PC-3 (cell line): Measurements from ENCODE around the gene ZXDA. TPM values are rescaled to one million over a fixed set of nuclear protein-coding genes. Genes with fewer than 3 reads are reported as not detected.
"Not testable (repeated sequence)": the region's sequence is repeated elsewhere in the genome, so short reads cannot be mapped to it uniquely, and the experiment has no call there.

Source experiments
- ATAC-seq: fragments of 200-7000 bp; cut with Tn5 transposase; 2 replicates; pipeline ENCODE4 v1.9.1; 2020; ENCODE audit warnings: mild to moderate bottlenecking, moderate library complexity
- Bru-seq: library from RNA; stranded (reverse); fragments of 400-500 nt; gene quantifications from one replicate; lab custom pipeline; 2021; lab: Mats Ljungman, UMichigan
- BruChase-seq, 2 experiments: library from RNA; stranded (reverse); fragments of 400-500 nt; gene quantifications; one replicate each; lab custom pipeline; 2021; lab: Mats Ljungman, UMichigan
- BruUV-seq: library from RNA; stranded (reverse); fragments of 400-500 nt; replicated peaks from 2 replicates; lab custom pipeline; 2021; lab: Mats Ljungman, UMichigan
- CTCF ChIA-PET: fragments of 300-600 bp; sonication (Branson Sonifier 250); formaldehyde crosslinking; loops from one replicate; lab custom pipeline; 2022; ENCODE audit warnings: antibody characterized with exemption; lab: Charles Lee
- POLR2A ChIA-PET: fragments of 300-600 bp; sonication (Branson Sonifier 250); formaldehyde crosslinking; loops from one replicate; lab custom pipeline; 2022; ENCODE audit warnings: antibody characterized with exemption; ENCODE audit not compliant: unreplicated experiment; lab: Charles Lee
- DNase-seq: peaks from one replicate; pipeline ENCODE4 v3.0.0-alpha.2; 2015
- H2AFZ ChIP-seq: fragments of 300-600 bp; sonication (generic); 2 replicates; pipeline ENCODE4 v1.6.0; 2016; ENCODE audit warnings: antibody characterized with exemption, low read length
- H3F3A ChIP-seq: fragments of 300-600 bp; sonication (generic); one replicate; pipeline ENCODE4 v1.6.0; 2017; ENCODE audit warnings: antibody characterized with exemption, low read length, control low read depth, mild to moderate bottlenecking; ENCODE audit not compliant: unreplicated experiment
- H3K27ac ChIP-seq: fragments of 300-600 bp; sonication (generic); 2 replicates; pipeline ENCODE4 v1.5.1; 2016; ENCODE audit warnings: mild to moderate bottlenecking, low read length
- H3K27me3 ChIP-seq: fragments of 300-600 bp; sonication (generic); 2 replicates; pipeline ENCODE4 v1.6.1; 2016; ENCODE audit warnings: low read length, mixed read lengths
- H3K36me3 ChIP-seq: fragments of 300-600 bp; sonication (generic); 2 replicates; pipeline ENCODE4 v1.6.1; 2016; ENCODE audit warnings: low read depth, mixed run types, low read length, mixed read lengths
- H3K4me1 ChIP-seq: fragments of 300-600 bp; sonication (generic); 2 replicates; pipeline ENCODE4 v1.5.1; 2016; ENCODE audit warnings: low read length; ENCODE audit not compliant: insufficient read depth
- H3K4me2 ChIP-seq: fragments of 300-600 bp; sonication (generic); 2 replicates; pipeline ENCODE4 v1.6.0; 2016; ENCODE audit warnings: low read length
- H3K4me3 ChIP-seq: fragments of 300-600 bp; sonication (generic); 2 replicates; pipeline ENCODE4 v1.5.1; 2016; ENCODE audit warnings: mild to moderate bottlenecking, low read length, mixed read lengths
- H3K79me2 ChIP-seq: fragments of 300-600 bp; sonication (generic); 2 replicates; pipeline ENCODE4 v1.6.1; 2017; ENCODE audit warnings: low read length, mixed read lengths
- H3K9ac ChIP-seq: fragments of 300-600 bp; sonication (generic); 2 replicates; pipeline ENCODE4 v1.6.0; 2016; ENCODE audit warnings: mild to moderate bottlenecking, low read length
- H3K9me2 ChIP-seq: fragments of 300-600 bp; sonication (generic); replicated peaks from 2 replicates; pipeline ENCODE4 v1.6.1; 2016; ENCODE audit warnings: mixed run types, low read length, mixed read lengths
- H3K9me3 ChIP-seq: fragments of 300-600 bp; sonication (generic); 2 replicates; pipeline ENCODE4 v1.6.1; 2016; ENCODE audit warnings: low read length, mixed read lengths
- H4K20me1 ChIP-seq: fragments of 300-600 bp; sonication (generic); 2 replicates; pipeline ENCODE4 v1.6.1; 2016; ENCODE audit warnings: low read length, mixed read lengths
- EZH2 ChIP-seq: fragments of 300-600 bp; sonication (generic); IDR thresholded peaks from one replicate; pipeline ENCODE4 v1.6.1; 2017; ENCODE audit warnings: antibody characterized with exemption, mild to moderate bottlenecking, low read length; ENCODE audit not compliant: unreplicated experiment
- EZH2phosphoT487 ChIP-seq: fragments of 300-600 bp; sonication (generic); IDR thresholded peaks from 2 replicates; pipeline ENCODE4 v1.6.1; 2018; ENCODE audit warnings: mild to moderate bottlenecking, antibody characterized with exemption, low read length, borderline replicate concordance
- intact Hi-C: fragments of 100-400 bp; cut with micrococcal nuclease; formaldehyde crosslinking; loops from 2 replicates; pipeline ENCODE4 v1.9.0; 2023
- long read RNA-seq: library from polyadenylated mRNA; unstranded; transcript quantifications from one replicate; pipeline ENCODE4 v2.0.0, GENCODE V29; 2021; ENCODE audit not compliant: unreplicated experiment
- total RNA-seq: library from RNA; depleted of rRNA; stranded (reverse); fragments of >200 nt; gene quantifications from 2 replicates; pipeline ENCODE4 v1.2.3, GENCODE V29; 2014; rRNA removed
- TF ChIP-seq, protein P1 (sequence below): fragments of 300-600 bp; sonication (generic); conservative IDR thresholded peaks from 2 replicates; pipeline ENCODE4 v1.5.1; 2017; ENCODE audit warnings: antibody characterized with exemption, low read depth, mild to moderate bottlenecking, low read length

ZXDA gene, protein sequence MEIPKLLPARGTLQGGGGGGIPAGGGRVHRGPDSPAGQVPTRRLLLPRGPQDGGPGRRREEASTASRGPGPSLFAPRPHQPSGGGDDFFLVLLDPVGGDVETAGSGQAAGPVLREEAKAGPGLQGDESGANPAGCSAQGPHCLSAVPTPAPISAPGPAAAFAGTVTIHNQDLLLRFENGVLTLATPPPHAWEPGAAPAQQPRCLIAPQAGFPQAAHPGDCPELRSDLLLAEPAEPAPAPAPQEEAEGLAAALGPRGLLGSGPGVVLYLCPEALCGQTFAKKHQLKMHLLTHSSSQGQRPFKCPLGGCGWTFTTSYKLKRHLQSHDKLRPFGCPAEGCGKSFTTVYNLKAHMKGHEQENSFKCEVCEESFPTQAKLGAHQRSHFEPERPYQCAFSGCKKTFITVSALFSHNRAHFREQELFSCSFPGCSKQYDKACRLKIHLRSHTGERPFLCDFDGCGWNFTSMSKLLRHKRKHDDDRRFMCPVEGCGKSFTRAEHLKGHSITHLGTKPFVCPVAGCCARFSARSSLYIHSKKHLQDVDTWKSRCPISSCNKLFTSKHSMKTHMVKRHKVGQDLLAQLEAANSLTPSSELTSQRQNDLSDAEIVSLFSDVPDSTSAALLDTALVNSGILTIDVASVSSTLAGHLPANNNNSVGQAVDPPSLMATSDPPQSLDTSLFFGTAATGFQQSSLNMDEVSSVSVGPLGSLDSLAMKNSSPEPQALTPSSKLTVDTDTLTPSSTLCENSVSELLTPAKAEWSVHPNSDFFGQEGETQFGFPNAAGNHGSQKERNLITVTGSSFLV
- 2.9 and 3.2 TPM in 2 replicates for total RNA-seq
- Bru-seq, nascent RNA: percentile 69 among the genes with signal in this experiment
- percentile 65 among the genes with signal in this experiment for BruChase-seq, experiment 1, labeled RNA remaining after a 6-hour chase
- percentile 84 among the genes with signal in this experiment for BruChase-seq, experiment 2, labeled RNA remaining after a 2-hour chase
- long read RNA-seq, full-length matches to known transcripts: 18 of 18 reads
- long read RNA-seq, partial matches to known transcripts: 0 of 18 reads
- long read RNA-seq, other reads (novel, unspliced or antisense): 0 of 18 reads

DNA sequence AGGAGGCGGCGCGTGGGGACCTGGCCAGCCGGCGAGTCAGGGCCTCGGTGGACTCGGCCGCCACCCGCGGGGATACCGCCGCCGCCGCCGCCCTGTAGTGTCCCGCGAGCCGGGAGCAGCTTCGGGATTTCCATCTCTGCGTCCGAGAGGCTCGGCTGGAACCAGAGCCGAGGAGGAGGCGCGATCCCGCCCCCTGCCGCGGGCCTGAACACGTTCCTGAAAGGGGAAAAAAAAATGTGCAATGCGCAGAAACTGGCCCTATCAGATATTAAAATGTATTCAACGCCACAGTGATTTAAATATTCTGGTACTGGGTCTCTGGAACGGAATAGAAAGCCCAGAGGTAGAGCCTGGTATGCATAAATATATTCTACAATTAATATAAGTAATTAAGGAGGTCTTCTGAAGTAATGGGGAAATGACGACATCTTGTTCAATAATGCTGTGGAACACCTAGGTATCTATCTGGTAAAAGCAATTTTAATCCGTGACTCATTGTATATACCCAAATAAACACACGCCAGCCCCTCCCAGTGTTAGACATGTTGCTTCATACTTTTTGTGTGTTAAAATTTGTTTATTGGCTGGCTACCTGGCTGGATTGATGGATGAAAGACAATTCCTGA is at the start of gene ZXDA:
ZXDA (minus strand) TSS at position 172 of the 626 bp plus-strand sequence; CDS start at position 134, 38 bp downstream.
- H3K9me2 ChIP-seq, H4K20me1 ChIP-seq, H3K36me3 ChIP-seq, CTCF ChIA-PET, H3F3A ChIP-seq, BruUV-seq, H3K27me3 ChIP-seq, H3K79me2 ChIP-seq, H3K9me3 ChIP-seq, H3K4me1 ChIP-seq, POLR2A ChIA-PET, intact Hi-C loops: not testable (repeated sequence)
- H3K4me2 ChIP-seq: peak within 1 kb of the TSS; percentile 79
- H3K4me3 ChIP-seq: peak within 1 kb of the TSS; percentile 67
- DNase-seq (peak; percentile 53), ATAC-seq (peak; percentile 62)
- peak within 1 kb of the TSS; percentile 71 for H3K9ac ChIP-seq
- H3K27ac ChIP-seq: peak within 1 kb of the TSS; percentile 36
- H2AFZ ChIP-seq: peak within 1 kb of the TSS; percentile 68

DNA sequence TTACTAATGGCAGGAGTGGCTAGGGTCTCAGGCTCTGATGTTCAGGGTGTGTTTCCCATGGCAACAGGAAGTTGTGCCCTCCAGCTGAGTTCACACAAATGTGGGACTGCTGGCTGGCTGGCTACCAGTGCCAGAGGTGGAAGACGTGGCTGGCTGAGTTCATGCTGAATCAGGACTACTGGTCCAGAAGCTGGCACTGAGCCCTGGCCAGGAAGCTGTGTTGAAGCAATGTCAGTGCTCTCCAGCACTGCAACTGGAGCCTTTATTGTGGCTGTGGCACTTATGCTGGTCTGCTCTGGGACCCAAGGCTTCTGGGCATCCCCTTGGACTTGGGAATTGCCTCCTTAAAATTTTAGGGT is 42.0 kb upstream of the ZXDA start:
- Histone ChIP-seq H3K9ac (no peak overlapping the region), H3K9me3 (no peaks in the 10 kb centered on the region), H3K27me3 (no peaks in the 10 kb centered on the region), H4K20me1 (no peaks in the 10 kb centered on the region), H3K36me3 (no peaks in the 10 kb centered on the region), H3K27ac (no peak overlapping the region), H2AFZ (no peak overlapping the region), H3K9me2 (no peaks in the 10 kb centered on the region), H3K4me3 (no peak overlapping the region), H3F3A (no peaks in the 10 kb centered on the region), H3K4me1 (no peaks in the 10 kb centered on the region), H3K4me2 (no peak overlapping the region), H3K79me2 (no peaks in the 10 kb centered on the region)
- TF ChIP-seq EZH2: no peak
- TF ChIP-seq, protein P1, sequence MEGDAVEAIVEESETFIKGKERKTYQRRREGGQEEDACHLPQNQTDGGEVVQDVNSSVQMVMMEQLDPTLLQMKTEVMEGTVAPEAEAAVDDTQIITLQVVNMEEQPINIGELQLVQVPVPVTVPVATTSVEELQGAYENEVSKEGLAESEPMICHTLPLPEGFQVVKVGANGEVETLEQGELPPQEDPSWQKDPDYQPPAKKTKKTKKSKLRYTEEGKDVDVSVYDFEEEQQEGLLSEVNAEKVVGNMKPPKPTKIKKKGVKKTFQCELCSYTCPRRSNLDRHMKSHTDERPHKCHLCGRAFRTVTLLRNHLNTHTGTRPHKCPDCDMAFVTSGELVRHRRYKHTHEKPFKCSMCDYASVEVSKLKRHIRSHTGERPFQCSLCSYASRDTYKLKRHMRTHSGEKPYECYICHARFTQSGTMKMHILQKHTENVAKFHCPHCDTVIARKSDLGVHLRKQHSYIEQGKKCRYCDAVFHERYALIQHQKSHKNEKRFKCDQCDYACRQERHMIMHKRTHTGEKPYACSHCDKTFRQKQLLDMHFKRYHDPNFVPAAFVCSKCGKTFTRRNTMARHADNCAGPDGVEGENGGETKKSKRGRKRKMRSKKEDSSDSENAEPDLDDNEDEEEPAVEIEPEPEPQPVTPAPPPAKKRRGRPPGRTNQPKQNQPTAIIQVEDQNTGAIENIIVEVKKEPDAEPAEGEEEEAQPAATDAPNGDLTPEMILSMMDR: no peak
- no peak for TF ChIP-seq EZH2phosphoT487
- DNase-seq: peak; percentile 36
- ChIA-PET POLR2A (no interaction called here), CTCF (no interaction called here)
- intact Hi-C loops: no loop called here
- no peak for ATAC-seq
- BruUV-seq: no TSS peak

DNA sequence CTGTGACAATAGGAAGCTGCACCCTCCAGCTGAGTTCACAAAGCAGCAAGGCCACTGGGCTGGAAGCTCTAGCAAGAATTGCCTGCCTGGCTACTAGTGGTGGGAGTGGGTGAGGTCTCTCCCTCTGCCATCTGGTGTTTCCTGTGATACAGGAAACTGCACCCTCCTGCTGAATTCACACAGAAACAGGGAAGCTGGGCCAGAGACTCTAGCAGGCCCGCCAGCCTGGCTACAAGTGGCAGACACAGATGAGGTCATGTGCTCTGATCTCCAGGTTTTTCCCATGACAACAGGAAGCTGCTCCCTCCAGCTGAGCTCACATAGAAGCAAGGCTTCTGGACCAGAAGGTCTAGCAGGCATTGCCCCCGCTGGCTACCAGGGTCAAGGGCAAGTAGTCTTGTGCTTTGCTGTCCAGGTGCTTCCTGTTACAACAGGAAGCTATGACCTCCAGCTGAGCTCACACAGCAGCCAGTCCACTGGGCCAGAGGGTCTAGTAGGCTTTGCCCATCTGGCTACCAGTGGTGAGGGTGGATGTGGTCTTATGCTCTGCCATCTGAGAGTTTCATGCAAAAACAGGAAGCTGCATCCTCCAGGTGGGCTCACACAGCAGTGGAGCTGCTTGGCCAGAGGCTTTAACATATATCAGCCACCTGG is 41.5 kb upstream of the ZXDA start:
- no peak overlapping the region for H3K4me2 ChIP-seq
- H3K79me2 ChIP-seq: no peaks in the 10 kb centered on the region
- TF ChIP-seq EZH2phosphoT487: no peak
- TF ChIP-seq, protein P1: no peak
- no peak for TF ChIP-seq EZH2
- intact Hi-C loops: no loop called here
- BruUV-seq: no TSS peak
- no peak overlapping the region for H3K27ac ChIP-seq
- ATAC-seq (no peak), DNase-seq (no peak)
- H2AFZ ChIP-seq: no peak overlapping the region
- H3K9me3 ChIP-seq: no peaks in the 10 kb centered on the region
- H3K36me3 ChIP-seq: no peaks in the 10 kb centered on the region
- POLR2A ChIA-PET: no interaction called here
- CTCF ChIA-PET: no interaction called here
- no peaks in the 10 kb centered on the region for H3F3A ChIP-seq
- no peaks in the 10 kb centered on the region for H3K27me3 ChIP-seq
- H4K20me1 ChIP-seq: no peaks in the 10 kb centered on the region
- H3K9ac ChIP-seq: no peak overlapping the region
- no peaks in the 10 kb centered on the region for H3K4me1 ChIP-seq
- H3K9me2 ChIP-seq: no peaks in the 10 kb centered on the region
- H3K4me3 ChIP-seq: no peak overlapping the region
